SU-DHL-6 (cell line): ENCODE data around the gene CELSR2.

Experiments
- H2AFZ ChIP-seq: fragments of 200-600 bp; sonication (generic); 2 replicates; pipeline ENCODE4 v1.6.1; 2014; ENCODE audit warnings: low read depth, mild to moderate bottlenecking, moderate library complexity, mixed read lengths, antibody characterized with exemption, low read length; ENCODE audit not compliant: severe bottlenecking
- H3F3A ChIP-seq: fragments of 200-600 bp; shearing (Covaris generic); 2 replicates; pipeline ENCODE4 v1.6.0; 2016; ENCODE audit warnings: antibody characterized with exemption, mild to moderate bottlenecking; ENCODE audit not compliant: insufficient read depth
- H3K27ac ChIP-seq: fragments of 200-600 bp; sonication (generic); 2 replicates; pipeline ENCODE4 v1.5.1; 2016; ENCODE audit warnings: low read depth, mild to moderate bottlenecking, low read length, moderate library complexity, mixed read lengths
- H3K27me3 ChIP-seq: fragments of 200-600 bp; sonication (generic), shearing (Covaris generic); 2 replicates; pipeline ENCODE4 v1.6.0; 2014; ENCODE audit warnings: mild to moderate bottlenecking, low read length
- H3K36me3 ChIP-seq: fragments of 200-600 bp; sonication (generic); 2 replicates; pipeline ENCODE4 v1.6.1; 2014; ENCODE audit warnings: mild to moderate bottlenecking, low read length, mixed read lengths
- H3K4me2 ChIP-seq: fragments of 300-600, 200-600 bp; shearing (Covaris generic), sonication (generic); 2 replicates; pipeline ENCODE4 v1.6.0; 2014; ENCODE audit warnings: low read length, low read depth, mild to moderate bottlenecking; ENCODE audit not compliant: poor library complexity, severe bottlenecking
- H3K4me3 ChIP-seq: fragments of 200-600 bp; sonication (generic); 2 replicates; pipeline ENCODE4 v1.5.1; 2014; ENCODE audit warnings: antibody characterized with exemption, low read length, mild to moderate bottlenecking, mixed read lengths; ENCODE audit not compliant: insufficient read depth, poor library complexity, severe bottlenecking
- H3K79me2 ChIP-seq: fragments of 200-600 bp; sonication (generic); 2 replicates; pipeline ENCODE4 v1.6.1; 2014; ENCODE audit warnings: mild to moderate bottlenecking, low read length, moderate library complexity; ENCODE audit not compliant: insufficient read depth
- H3K9ac ChIP-seq: fragments of 200-600 bp; sonication (generic); 2 replicates; pipeline ENCODE4 v1.7.0; 2014; ENCODE audit warnings: mild to moderate bottlenecking, low read length
- H3K9me2 ChIP-seq: fragments of 200-600 bp; sonication (generic); replicated peaks from 2 replicates; pipeline ENCODE4 v1.6.1; 2014; ENCODE audit warnings: low read length; ENCODE audit not compliant: insufficient read depth
- H3K9me3 ChIP-seq: fragments of 200-600 bp; sonication (generic); 2 replicates; pipeline ENCODE4 v1.6.1; 2014; ENCODE audit warnings: low read length, mixed read lengths; ENCODE audit not compliant: insufficient read depth
- H4K20me1 ChIP-seq: fragments of 200-600 bp; sonication (generic); 2 replicates; pipeline ENCODE4 v1.6.1; 2014; ENCODE audit warnings: low read depth, mild to moderate bottlenecking, antibody characterized with exemption, low read length, moderate library complexity, mixed read lengths
- CTCF ChIP-seq: fragments of 200-600 bp; sonication (generic); IDR thresholded peaks from one replicate; pipeline ENCODE4 v1.5.1; 2017; ENCODE audit warnings: antibody characterized with exemption, mild to moderate bottlenecking, low read length, moderate library complexity; ENCODE audit not compliant: insufficient read depth, poor library complexity, severe bottlenecking
- EZH2phosphoT487 ChIP-seq: fragments of 200-600 bp; sonication (generic), shearing (Covaris generic); conservative IDR thresholded peaks from 2 replicates; pipeline ENCODE4 v1.6.1; 2018; ENCODE audit warnings: mild to moderate bottlenecking, antibody characterized with exemption, low read length, moderate library complexity, mixed read lengths

The CELSR2 gene

GRCh38 chr1:109225711-109226445 lies 23.5 kb upstream of the CELSR2 start:
- H3K4me2 ChIP-seq: no peak overlapping the region
- H3K4me3 ChIP-seq: no peak overlapping the region
- no peaks in the 10 kb centered on the region for H3K27me3 ChIP-seq
- no peak overlapping the region for H3K9ac ChIP-seq
- H3K9me3 ChIP-seq: no peaks in the 10 kb centered on the region
- no peak overlapping the region for H2AFZ ChIP-seq
- no peaks in the 10 kb centered on the region for H3F3A ChIP-seq
- peaks cover 30% of the 10 kb centered on the region for H3K36me3 ChIP-seq
- H3K27ac ChIP-seq: no peak overlapping the region
- peaks cover 52% of the 10 kb centered on the region for H3K79me2 ChIP-seq
- TF ChIP-seq CTCF: no peak
- no peak for TF ChIP-seq EZH2phosphoT487
- no peaks in the 10 kb centered on the region for H3K9me2 ChIP-seq
- H4K20me1 ChIP-seq: peaks cover 5% of the 10 kb centered on the region; the same call in 1 of the 2 replicates

DNA sequence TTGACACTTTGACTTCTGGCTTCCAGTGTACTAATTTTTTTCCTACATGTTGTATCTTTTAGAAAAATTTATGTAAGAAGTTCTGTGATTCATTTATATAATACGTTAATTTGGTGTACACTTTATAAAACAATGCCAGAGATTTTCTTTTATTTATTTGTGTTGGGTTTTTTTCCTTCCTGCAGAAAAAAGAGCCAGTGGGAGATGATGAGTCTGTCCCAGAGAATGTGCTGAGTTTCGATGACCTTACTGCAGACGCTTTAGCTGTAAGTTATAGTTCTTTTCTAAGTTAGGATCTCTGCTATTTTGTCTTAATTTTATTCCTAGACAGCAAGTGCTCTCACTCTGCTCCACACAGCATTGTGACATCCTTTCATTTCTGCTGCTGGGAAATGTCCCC lies 21.2 kb upstream of the CELSR2 start:
- no peaks in the 10 kb centered on the region for H3K9me2 ChIP-seq
- no peaks in the 10 kb centered on the region for H3K27me3 ChIP-seq
- H3F3A ChIP-seq: no peaks in the 10 kb centered on the region
- no peak overlapping the region for H3K4me3 ChIP-seq
- H2AFZ ChIP-seq: no peak overlapping the region
- H4K20me1 ChIP-seq: peaks cover 5% of the 10 kb centered on the region; the same call in 1 of the 2 replicates
- H3K9ac ChIP-seq: no peak overlapping the region
- no peak overlapping the region for H3K27ac ChIP-seq
- no peak overlapping the region for H3K4me2 ChIP-seq
- TF ChIP-seq CTCF (no peak), EZH2phosphoT487 (no peak)
- no peaks in the 10 kb centered on the region for H3K9me3 ChIP-seq
- H3K36me3 ChIP-seq: peaks cover 28% of the 10 kb centered on the region; the same call in 1 of the 2 replicates
- H3K79me2 ChIP-seq: peaks cover 31% of the 10 kb centered on the region

- no peaks in the 10 kb centered on the region for H3K9me3 ChIP-seq
- peaks cover 25% of the 10 kb centered on the region; the same call in 1 of the 2 replicates for H3K36me3 ChIP-seq
- H3K4me2 ChIP-seq: no peak overlapping the region
- no peak overlapping the region for H3K27ac ChIP-seq
- H2AFZ ChIP-seq: no peak overlapping the region
- H3F3A ChIP-seq: no peaks in the 10 kb centered on the region
- no peaks in the 10 kb centered on the region for H3K27me3 ChIP-seq
- no peak overlapping the region for H3K4me3 ChIP-seq
- peaks cover 5% of the 10 kb centered on the region; the same call in 1 of the 2 replicates for H4K20me1 ChIP-seq
- H3K79me2 ChIP-seq: peaks cover 18% of the 10 kb centered on the region
- no peak for TF ChIP-seq EZH2phosphoT487
- no peak for TF ChIP-seq CTCF
- H3K9ac ChIP-seq: no peak overlapping the region
- no peaks in the 10 kb centered on the region for H3K9me2 ChIP-seq
Measured at GRCh38 chr1:109229531-109230127, 19.7 kb upstream of the CELSR2 start.
